Fibroblast of gingiva (primary cell): Measurements from ENCODE around the gene SLC5A4.
"Not testable (repeated sequence)": the region's sequence is repeated elsewhere in the genome, so short reads cannot be mapped to it uniquely, and the experiment has no call there.

Source experiments
- DNase-seq: peaks from one replicate; pipeline ENCODE4 v3.0.0-alpha.2; 2011; ENCODE audit warnings: low read depth

The SLC5A4 gene

DNA sequence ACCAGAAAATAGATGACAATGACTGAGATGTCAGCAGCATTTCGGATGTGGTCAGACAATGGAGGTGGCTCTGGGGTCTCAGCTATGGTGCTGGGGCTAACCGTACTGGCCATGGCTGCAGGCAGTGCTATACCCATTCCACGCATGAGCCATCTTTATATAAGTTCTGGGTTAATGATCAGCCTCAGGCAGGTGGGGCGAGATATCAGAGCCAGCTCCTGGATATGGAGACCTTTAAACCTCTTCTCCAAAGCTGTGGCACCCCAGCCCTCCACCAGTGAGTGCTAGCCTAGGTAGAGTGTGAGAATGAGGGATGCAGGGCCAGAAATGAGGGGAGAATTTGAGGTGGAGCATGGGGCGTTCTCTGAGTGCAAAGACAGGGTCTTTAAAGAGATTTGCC is at the start of gene SLC5A4:
TSS of gene SLC5A4 (minus strand) at position 131 of the 400 bp plus-strand sequence. CDS start at position 113, 18 bp downstream.
- DNase-seq, result no peak

DNA sequence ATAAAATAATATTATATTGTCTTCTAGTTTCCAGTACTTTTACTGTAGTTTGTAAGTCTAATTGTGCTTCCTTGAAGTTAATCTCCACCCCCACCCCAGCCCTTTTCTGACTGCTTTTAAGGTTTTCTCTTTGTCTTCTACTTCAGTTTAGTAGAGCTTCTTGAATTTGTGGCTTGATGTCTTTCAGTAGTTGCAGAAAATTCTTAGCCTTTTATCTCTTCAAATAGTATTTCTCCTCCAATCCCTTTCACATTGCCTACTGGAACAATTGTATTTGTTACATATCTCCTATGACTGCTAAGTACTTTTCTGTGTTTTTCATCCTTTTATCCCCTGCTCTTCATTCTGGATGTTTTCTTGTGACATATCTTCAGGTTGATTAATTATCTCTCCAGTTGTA is 38.8 kb upstream of the SLC5A4 start:
- DNase-seq, result not testable (repeated sequence)

DNA sequence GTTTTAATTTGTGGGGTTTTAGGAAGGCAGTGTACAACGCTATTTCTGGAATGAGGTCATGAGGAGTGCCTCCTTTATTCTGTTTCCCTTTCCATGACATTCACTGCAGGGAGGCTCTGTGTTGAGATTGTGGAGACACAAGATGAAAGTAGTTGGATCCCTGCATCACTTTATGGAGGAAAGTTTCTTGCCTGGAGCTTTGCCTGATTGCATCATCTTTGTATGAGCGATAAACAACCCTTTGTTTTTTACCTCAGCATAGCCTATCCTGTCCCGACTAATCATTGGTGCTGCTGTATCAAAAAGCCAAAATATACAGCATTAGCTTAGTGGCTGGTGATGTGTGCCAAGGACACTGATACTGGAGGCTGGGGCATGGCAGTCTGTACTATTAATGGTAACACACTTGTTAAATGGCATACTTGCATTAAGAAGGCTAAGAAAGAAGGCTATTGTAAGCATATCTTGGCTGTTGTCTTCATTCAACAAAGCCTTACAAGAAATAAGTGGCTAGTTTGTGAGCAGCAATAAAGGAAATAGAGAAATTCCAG is 31.2 kb upstream of the SLC5A4 start:
- no peak for DNase-seq

DNA sequence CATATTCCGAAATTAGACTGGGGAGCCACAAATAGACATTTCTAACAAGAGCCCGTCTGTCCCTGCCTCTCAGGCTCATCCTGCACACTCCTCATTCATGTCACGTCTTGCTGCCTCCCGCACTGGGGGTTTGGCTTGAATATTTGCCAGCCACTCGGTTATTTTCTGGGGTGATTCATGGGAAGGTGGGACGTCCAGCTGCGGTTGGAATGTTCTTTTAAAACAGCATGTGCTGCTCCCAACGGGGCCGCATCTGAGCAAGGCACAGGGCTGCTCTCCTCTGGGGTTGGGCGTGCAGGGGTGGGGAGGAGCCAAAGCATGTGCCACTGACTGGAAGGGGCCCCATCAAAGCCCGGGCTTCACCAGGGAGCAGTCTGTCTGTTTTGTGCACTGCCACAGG is 25.9 kb upstream of the SLC5A4 start:
- no peak for DNase-seq

DNA sequence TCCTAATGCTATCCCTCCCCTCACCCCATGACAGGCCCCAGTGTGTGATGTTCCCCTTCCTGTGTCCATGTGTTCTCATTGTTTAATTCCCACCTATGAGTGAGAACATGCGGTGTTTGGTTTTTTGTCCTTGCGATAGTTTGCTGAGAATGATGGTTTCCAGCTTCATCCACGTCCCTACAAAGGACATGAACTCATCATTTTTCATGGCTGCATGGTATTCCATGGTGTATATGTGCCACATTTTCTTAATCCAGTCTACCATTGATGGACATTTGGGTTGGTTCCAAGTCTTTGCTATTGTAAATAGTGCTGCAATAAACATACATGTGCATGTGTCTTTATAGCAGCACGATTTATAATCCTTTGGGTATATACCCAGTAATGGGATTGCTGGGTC is 20.2 kb upstream of the SLC5A4 start:
- DNase-seq, result not testable (repeated sequence)

DNA sequence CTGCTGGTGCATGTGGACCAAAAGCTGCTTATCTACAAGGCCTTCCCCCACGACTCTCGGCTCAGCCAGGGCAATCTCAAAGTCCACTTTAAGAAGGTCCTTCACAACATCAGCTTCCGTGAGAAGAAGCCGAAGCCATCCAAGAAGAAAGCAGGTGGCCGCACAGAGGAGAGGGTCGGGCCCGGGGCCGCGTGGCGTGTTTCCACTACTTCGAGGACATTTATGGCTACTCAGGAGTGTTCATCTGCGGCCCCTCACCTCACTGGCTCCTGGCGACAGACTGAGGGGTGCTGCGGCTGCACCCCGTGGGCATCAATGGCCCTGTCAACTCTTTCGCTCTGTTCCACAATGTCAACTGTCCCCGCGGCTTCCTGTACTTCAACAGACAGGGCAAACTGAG is 16.2 kb upstream of the SLC5A4 start:
- no peak for DNase-seq

DNA sequence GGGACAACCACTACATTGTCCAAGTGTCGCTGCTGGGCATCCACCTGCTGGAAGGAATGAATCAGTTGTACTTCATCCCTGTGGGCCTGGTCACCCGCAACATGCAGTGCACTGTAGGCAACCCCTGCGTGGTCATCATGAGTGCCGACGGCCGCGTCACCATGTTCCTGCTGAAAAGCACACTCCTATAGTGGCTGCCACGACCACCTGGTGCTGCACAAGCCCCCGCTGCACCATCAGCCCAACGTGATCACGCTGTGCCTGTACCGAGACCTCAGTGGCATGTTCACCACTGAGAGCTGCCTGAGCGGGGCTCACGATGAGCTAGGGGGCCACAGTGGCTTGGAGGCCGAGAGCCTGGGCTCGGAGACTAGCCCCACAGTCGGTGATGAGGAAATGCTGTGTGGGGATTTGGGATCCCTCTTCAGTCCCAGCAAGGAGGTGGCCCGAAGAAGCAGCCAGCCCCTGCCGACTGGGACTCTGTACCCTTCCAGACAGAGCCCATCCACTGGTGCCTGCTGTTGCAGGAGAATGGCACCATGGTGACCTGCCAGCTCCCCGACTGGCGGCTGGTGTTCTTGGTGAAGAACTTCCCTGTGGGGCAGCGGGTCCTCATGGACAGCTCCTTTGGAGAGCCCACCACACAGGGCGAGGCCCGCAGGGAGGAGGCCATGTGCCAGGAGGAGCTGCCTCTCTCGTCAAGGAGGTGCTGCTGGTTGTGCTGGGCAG is 15.7 kb upstream of the SLC5A4 start:
- no peak for DNase-seq

DNA sequence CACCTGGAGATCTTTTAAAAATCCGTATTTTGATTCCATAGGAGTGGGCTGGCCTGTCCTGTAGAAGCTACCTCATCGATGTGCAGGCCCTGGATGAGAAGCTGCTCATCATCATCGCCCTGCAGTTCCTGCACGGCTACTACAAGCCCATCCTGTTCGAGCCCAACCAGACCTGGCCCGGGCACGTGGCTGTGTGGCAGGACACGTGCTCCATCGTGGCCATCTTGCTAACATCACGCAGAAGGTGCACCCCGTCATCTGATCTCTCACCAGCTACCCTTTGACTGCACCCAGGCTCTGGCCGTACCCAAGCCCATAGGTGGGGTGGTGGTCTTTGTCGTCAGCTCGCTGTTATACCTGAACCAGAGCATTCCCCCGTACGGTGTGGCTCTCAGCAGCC is 14.2 kb upstream of the SLC5A4 start:
- no peak for DNase-seq

DNA sequence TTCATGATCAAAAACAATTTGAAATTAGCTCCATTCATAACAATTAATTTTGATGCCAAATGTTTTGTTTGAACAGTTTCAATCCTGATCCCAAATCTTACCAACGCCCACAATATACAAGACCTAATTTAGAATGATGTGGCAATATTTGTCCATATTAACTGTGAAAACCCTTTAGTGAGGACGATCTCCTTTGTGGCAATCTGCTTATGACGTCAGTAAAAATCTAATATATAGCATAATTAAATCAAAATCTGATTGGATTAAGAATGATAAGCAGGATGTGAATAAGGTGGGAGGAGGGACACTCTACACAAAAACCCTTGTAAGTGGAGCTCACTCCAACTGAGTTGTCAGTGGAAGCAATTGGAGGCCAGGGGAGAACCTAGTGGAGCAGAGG is 11.9 kb upstream of the SLC5A4 start:
- DNase-seq, result no peak

DNA sequence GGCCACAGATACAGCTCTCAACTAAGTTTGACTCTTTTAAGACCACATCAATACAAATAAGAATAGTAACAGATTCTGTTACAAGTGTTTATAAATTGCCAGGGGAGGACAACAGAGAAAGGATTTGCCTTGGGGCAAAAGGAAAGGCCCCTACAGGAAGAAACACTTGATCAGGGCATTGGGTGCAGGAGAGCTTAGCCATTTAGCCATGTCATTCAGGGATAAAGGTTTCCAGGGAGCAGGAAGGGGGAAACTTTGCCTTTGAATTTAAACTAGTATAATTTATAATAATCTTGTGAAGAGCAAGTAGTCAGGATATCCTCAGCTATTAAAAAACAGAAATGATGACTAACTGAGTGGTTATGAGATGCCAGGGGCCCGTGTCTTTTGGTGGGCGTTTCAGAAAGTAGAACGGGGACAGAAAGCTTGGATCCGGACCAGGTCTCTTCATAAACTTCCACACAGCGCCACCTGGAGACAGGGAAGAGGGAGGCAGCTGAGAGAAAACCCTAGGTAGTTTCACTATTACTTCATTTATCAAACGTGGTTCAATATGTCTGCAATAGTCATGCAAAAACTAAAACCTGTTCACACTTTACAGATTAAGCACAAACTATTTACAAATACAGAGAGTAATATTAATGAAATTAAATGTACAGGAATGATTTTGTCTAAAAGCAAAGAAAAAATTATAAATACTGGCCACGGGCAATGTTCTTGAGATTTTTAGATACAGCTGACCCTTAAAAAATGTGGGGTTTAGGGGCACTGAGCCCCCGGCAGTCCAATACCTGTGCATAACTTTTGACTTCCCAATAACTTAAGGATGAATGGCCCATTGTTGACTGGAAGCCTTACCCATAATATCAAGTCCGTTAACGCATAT is 11.0 kb upstream of the SLC5A4 start:
- DNase-seq, result peak; percentile 60

DNA sequence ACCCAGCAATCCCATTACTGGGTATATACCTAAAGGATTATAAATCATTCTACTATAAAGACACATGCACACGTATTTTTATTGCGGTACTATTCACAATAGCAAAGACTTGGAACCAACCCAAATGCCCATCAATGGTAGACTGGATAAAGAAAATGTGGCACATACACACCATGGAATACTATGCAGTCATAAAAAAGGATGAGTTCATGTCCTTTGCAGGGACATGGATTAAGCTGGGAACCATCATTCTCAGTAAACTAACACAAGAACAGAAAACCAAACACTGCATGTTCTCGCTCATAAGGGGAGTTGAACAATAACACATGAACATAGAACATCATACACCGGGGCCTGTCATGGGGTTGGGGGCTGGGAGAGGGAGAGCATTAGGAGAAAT is 8.5 kb upstream of the SLC5A4 start:
- not testable (repeated sequence) for DNase-seq

DNA sequence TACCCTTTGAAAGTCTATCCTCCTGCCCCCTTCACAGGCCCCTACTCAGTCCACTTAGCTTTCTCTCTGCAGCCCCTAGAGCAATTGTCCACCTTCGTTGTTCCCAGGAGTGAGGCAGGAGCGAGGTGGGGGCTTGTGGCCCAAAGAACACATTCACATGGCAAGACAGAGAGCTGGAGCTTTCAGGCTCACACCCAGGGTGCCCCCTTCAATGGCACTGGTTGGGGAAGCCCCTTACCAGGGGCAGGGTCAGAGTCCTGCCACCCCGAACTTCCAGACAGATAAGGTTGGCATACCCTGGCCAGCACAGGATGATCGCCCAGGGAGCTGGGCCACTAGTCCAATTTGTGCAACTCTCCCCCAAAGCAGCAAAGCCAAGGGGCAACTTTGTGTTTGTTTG is 6.2 kb upstream of the SLC5A4 start:
- DNase-seq, result no peak

DNA sequence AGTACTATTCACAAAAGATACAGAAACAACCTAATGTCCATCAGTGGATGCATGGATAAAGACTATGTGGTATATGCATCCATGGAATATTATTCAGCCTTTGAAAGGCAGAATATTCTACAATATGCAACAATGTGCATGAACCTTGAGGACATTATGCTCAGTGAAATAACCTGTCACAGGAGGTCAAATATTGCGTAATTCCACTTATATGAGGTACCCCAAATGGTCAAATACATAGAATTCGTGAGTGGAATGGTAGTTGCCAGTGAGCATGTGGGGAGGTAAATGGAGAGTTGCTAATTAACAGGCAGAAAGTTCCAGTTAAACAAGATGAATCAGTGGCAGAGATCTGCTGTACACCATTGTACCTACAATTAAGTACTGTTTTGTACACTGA is 3.6 kb upstream of the SLC5A4 start:
- no peak for DNase-seq

DNA sequence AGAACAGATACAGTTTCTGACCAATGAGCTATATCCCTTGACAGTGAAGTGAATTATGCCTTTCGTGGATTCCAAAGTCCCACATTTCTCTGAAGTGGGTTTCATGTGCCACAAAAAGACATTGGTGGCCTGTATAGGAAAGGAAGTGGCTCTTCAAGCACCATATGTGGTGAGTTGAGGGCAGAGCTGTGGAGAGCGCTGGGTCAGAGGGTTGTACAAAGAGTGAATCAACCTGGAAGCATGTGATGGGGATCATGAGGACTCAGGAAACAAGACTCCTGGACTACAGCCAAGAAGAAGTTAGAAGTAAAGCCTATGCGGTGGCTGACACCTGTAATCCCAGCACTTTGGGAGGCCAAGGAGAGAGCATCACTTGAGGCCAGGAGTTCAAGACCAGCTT is 579 bp upstream of the SLC5A4 start:
- DNase-seq, result no peak

DNA sequence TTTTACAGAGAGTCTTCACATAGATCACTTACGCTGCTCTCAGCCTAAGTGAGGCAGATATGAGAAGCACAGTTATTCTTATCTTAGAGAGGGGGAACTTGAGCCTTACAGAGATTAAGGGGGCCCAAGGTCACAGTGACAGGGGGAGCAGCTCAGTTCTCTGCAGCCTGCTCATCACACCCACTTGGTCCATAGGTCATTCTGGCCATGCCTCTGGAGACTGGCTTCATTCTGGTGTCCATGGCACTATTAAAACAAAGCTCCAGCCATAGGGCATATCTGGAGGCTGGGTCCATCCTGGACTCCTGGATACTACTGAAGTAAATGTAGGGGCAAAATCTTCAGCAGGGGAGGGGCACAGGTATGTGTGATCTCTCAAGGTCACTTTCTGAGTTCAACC is 5.9 kb downstream of the SLC5A4 start:
- DNase-seq, result no peak

DNA sequence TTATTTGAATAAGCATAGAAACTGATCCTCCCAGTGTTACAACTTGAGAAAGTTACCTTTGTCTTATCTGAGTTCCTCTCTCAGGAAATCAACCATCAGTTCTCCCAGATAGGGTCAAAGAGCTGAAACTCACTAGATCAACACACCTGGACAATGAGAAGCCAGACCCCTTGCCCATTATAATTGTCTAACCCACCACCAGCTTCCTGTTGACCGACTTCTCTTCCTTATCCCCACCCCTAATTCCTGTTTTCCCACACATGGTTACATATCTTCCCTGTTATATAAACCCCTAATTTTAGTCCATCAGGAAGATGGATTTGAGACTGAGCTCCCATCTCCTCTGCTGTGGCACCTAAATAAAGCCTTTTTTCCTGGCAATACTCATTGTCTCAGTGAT is 6.9 kb downstream of the SLC5A4 start:
- DNase-seq, result no peak

DNA sequence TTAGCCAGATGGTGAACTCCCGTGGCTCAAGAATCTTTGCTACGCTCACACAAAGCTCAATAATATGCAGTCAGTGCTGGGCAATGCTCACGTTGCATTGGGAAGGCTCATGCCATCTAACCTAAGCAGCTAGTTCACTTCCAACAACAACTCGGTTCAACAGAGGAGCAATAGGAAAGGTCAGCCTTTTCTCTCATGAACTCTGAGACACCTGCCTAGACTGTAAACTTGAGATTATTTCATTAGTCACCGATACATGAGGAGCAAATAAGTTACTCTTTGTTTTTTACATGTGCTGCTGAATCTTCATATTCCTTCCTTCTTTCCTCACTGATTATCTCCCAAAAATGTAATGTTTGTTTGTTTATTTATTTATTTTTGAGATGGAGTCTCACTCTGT is 9.0 kb downstream of the SLC5A4 start:
- no peak for DNase-seq

DNA sequence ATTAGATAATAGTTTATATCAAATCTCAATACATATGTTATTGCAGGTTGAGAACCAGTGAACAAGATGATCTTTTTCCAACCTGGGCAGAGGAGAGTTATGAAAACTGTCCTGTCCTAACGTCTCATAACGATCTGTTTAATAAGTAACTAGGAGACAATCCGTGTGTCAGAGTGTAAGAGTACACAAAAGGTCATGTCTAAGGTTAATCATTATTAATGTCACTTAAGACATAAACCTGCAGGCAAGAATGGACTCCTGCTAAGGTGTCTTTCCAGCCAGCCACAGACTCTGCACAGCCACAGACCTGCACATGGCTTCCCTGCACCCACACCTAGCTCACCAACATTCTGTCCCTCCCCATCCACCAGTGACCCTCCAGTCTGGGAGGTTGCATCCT is 10.1 kb downstream of the SLC5A4 start:
- DNase-seq, result no peak

DNA sequence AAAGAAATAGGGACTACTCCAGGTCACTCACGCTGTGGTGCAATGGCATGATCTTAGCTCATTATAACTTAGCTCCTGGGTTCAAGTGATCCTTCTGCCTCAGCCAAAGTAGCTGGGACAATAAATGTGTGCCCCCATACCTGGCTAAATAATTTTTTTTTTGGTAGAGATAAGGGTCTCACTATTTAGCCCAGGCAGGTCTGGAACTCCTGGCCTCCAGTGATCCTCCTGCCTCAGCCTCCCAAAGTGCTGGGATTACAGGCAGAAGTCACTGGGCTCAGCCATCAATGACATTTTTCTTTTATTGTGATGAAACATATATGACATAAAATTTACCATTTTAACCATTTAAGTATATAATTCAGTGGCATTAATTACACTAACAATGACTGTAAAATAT is 10.6 kb downstream of the SLC5A4 start:
- no peak for DNase-seq

DNA sequence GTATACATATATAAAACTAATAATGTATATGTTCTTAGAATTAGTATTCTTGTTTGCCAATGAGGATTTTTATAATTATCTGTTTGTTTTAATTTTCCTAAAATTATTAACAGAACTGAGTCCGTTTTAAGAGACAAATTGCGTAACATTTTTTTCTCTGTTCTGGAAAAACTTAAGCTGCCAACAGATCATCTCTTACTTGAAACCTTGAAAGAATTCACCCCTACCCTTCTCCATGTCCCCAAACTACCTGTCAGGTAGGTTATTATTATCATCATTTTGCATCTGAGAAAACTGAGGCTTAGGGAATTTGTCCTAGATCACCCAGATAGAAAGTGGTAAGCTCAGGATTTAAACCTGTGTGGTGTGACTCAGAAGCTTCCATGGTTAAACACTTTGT is 14.7 kb downstream of the SLC5A4 start:
- no peak for DNase-seq

DNA sequence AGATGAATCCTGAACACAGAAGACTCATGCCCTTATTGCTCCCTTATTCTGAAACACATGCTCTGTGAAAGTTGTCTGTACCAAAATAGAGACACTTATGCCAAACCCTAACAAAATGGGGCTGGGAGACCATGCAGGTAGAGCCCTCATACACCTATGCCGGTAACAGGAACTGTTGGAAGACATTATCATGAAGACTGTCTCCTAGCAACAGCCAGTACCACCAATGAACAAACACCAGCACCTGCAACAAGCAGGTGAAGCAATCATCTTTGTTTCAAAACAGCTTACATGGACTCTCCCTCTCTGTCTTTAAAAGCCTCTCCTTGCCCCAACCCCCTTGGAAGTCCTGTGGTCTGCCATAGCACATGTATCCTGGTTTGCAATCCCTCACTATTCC is 17.2 kb downstream of the SLC5A4 start:
- DNase-seq, result no peak

DNA sequence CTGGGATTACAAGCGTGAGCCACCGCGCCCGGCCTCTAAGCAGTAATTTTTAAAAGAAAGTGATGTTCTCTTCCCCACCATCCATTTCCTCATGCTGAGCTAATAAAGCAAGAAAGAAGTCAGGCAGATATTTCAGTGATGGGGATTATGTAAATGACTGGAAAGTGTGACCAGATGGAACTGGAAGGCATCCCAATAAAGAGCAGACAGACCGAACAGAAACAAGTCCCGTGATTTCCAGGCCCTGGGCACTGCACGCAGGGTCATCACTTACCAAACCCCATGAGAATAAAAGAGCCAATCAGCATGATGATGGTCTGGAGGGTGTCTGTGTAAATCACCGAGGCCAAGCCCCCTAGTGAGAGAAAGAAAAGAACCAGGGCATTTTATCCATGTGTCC is 18.2 kb downstream of the SLC5A4 start:
- no peak for DNase-seq

DNA sequence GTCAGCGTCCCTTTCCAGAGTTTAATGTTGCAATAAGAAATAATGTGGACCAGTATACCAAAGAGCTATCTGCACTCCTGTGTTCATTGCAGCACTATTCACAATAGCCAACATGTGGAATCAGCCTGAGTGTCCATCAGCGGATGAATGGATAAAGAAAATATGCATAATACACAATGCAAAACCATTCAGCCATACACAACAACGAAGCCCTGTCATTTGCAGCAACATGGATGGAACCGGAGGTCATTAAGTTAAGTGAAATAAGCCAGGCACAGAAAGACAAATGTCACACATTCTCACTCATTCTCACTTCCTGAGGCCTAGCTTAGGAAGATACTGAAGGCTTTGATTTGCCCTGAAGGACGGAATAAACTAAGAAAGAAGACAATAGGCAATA is 22.1 kb downstream of the SLC5A4 start:
- no peak for DNase-seq
